Iris pigment epithelial cell (primary cell): ENCODE results near the gene EOLA2.
"Not testable (repeated sequence)": the region's sequence is repeated elsewhere in the genome, so short reads cannot be mapped to it uniquely, and the experiment has no call there.

Experiments used
- DNase-seq: peaks from one replicate; pipeline ENCODE4 v3.0.0-alpha.2; 2011; ENCODE audit warnings: low read depth

EOLA2 gene

GRCh38 chrX:149938427-149938880 lies at the start of gene EOLA2:
Gene EOLA2 (minus strand): TSS chrX:149938491. CDS start chrX:149933874, 4,617 bp downstream.
- peak; percentile 99 for DNase-seq

GRCh38 chrX:149987613-149988012 lies 49.3 kb upstream of the EOLA2 start:
- no peak for DNase-seq

- DNase-seq: no peak
Observed at GRCh38 chrX:149984411-149984810, 46.1 kb upstream of the EOLA2 start.

GRCh38 chrX:149982310-149982709 lies 44.0 kb upstream of the EOLA2 start:
- DNase-seq: no peak

- no peak for DNase-seq
Observed at GRCh38 chrX:149979126-149979644, 40.9 kb upstream of the EOLA2 start.

- DNase-seq: peak; percentile 55
Observed at GRCh38 chrX:149962859-149963757, 24.8 kb upstream of the EOLA2 start.

GRCh38 chrX:149962010-149962409 lies 23.7 kb upstream of the EOLA2 start:
- DNase-seq: no peak

GRCh38 chrX:149961572-149961971 lies 23.3 kb upstream of the EOLA2 start:
- DNase-seq: no peak

GRCh38 chrX:149950681-149951080 lies 12.4 kb upstream of the EOLA2 start:
- peak; percentile 61 for DNase-seq

GRCh38 chrX:149949743-149950436 lies 11.6 kb upstream of the EOLA2 start:
- peak; percentile 8 for DNase-seq

- DNase-seq: no peak
Observed at GRCh38 chrX:149948016-149948415, 9.7 kb upstream of the EOLA2 start.

GRCh38 chrX:149946932-149947331 lies 8.6 kb upstream of the EOLA2 start:
- DNase-seq: not testable (repeated sequence)

- not testable (repeated sequence) for DNase-seq
Observed at GRCh38 chrX:149945820-149946219, 7.5 kb upstream of the EOLA2 start.

GRCh38 chrX:149945087-149945670 lies 6.9 kb upstream of the EOLA2 start:
- not testable (repeated sequence) for DNase-seq

- not testable (repeated sequence) for DNase-seq
Observed at GRCh38 chrX:149940674-149941024, 2.4 kb upstream of the EOLA2 start.

GRCh38 chrX:149939905-149940673 lies 1.8 kb upstream of the EOLA2 start:
- peak; percentile 98 for DNase-seq

- DNase-seq: no peak
Observed at GRCh38 chrX:149939655-149939904, 1.3 kb upstream of the EOLA2 start.

GRCh38 chrX:149938881-149939654 lies 777 bp upstream of the EOLA2 start:
- peak; percentile 90 for DNase-seq

GRCh38 chrX:149937871-149938426 lies 342 bp downstream of the EOLA2 start:
- peak; percentile 15 for DNase-seq

- not testable (repeated sequence) for DNase-seq
Observed at GRCh38 chrX:149937328-149937727, 963 bp downstream of the EOLA2 start.

- DNase-seq: not testable (repeated sequence)
Observed at GRCh38 chrX:149933547-149933946, 4.7 kb downstream of the EOLA2 start.
